Stimulated activated CD4-positive, alpha-beta T cell treated with anti-CD3 and anti-CD28 coated beads, Interleukin-2, amount 100 ng/mL, for 4 hours (primary cell): ENCODE measurements around the gene ABCA5.
"Not testable (repeated sequence)": the region's sequence is repeated elsewhere in the genome, so short reads cannot be mapped to it uniquely, and the experiment has no call there.

Experiments
- DNase-seq: peaks from one replicate; pipeline ENCODE4 v3.0.0-alpha.2; 2020; ENCODE audit warnings: low read depth

Gene ABCA5

GRCh38 chr17:69331756-69332155 lies 4.8 kb upstream of the ABCA5 start:
- no peak for DNase-seq

GRCh38 chr17:69326377-69327059 lies 415 bp downstream of the ABCA5 start:
- DNase-seq, result no peak

- no peak for DNase-seq
Measured at GRCh38 chr17:69325518-69326376, 1.2 kb downstream of the ABCA5 start.

DNA sequence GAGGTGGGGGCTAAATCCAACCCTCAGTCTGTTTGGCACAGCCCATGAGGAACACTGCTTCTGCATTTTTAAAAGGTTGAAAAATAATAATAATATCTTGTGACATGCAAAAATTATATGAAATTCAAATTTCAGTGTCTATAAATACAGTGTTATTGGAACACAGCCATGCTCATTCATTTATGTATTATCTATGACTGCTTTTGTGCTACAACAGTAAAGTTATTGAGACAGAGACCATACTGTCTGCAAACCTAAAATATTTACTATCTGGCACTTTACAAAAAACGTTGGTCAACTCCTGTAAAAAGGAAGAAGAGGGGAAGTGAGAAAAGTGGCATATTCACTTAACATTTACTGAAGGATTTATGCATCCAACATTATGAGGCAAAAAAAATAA lies 3.1 kb downstream of the ABCA5 start:
- DNase-seq, result no peak

DNA sequence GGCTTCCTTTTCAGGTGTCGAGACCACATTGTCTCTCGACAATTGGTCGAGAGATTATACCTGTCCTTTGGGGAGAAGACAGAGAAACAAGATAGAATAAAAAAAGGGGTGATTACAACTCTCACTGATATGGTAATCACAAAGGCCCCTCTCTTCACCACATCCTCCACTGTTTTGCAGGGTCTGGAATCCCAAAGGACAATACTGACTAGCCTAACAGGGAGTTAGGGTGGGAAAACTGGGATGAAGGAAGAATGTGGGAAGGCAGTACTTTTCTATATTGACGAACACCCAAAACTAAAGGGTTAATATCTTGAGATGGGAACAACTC lies 6.1 kb downstream of the ABCA5 start:
- DNase-seq, result no peak

DNA sequence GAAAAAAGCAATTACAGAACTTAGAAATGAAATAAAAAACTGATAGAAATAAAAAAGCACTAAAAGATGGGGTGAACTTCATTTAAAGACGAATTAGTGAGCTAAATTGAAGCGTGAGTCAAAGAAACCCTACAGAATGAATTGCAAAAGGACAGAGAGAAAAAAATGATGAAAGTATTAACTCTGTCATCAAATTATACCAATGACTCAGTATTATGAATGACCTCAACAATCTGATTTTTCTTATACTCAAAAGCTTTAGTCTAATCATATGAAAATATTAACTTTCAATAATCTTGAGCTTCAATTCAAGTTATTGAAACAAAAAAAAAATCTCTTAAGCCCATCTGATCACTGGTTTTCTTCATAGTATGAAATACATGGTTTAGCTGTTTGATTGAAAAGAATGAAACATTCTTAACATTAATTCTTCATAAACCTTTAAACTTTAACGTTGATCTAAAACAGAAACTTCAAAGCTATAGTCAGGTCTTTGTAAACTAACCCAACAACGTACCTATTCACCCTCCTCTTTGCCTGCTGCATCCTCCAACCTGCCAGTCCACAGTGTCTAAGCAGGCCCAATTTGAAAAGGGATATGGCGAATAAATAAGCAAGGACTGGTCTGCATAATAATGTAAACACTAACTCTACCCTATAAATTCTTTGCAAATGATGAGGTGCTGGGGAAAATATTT lies 6.6 kb downstream of the ABCA5 start:
- no peak for DNase-seq

DNA sequence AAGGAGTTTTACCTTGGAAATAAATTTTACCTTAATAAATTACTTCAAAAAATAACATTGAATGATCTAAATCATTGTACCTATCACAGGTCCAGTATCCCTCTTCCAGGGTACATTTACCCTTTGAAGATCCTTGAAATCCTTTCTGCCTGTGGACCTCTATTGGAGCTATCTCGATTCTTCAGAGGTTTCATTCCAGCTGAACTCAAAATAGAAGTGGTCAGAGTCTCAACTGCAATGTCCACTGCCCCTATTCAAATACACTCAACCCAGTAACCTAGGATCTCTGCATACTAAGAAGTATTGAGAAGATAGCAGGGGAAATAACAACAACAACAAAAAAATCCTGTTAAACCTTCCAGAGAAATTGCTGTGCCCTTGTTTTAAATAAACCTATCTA lies 9.3 kb downstream of the ABCA5 start:
- no peak for DNase-seq

DNA sequence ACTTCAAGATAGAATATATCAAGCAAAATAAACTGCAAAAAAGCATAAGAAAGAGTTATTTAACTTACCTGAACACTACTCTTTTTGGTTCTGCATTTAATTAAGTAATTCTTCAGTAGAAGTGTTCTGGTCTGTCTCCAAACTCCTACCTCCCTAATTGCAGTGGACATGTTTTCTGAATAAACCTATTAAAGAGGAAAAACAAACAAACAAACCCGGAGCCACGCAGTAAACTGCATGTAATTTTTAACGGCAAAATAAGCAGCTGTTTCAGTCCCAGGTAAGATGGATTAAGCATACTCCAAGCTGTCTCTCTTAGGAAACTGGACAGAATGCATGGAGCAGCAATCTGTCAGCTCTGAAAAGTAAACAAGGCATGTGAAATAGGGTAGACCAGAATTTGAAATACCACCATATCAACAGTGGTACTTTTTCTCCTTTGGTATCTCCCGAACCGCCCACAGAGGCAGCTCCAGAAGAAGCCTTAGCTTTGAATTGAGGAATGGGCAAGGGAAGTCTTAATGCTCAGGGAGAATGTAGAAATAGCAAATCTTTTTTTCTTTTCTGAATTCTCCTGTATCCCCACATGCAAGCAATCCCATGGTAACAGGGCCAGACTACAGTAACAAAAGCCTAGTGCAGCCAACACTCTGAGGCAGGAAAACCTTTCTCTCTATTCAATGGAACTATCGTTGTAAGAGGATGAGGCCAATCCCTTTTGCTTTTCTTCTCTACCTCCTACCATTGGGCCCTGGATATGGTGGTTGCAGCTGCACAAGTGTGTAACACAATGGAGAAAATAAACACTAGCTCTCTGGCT lies 12.5 kb downstream of the ABCA5 start:
- DNase-seq, result no peak

GRCh38 chr17:69305177-69305576 lies 21.8 kb downstream of the ABCA5 start:
- no peak for DNase-seq

DNA sequence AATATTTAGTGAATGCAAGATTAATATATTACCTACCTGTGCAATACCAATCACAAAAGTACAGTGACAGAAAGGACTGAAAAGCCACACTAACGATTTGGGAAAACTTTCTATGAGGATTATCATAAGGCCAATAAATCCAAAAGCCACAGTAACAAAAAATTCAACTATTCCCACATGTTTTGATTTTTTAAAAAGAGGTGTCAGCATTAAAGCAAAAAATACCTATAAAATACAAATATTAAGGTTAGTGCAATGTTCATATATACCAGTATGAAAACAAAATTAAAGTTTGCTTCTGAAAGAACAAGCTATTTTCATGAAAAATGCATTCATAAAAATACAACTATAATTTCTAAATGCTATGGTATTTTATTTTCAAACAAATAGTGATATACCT lies 24.3 kb downstream of the ABCA5 start:
- DNase-seq, result no peak

DNA sequence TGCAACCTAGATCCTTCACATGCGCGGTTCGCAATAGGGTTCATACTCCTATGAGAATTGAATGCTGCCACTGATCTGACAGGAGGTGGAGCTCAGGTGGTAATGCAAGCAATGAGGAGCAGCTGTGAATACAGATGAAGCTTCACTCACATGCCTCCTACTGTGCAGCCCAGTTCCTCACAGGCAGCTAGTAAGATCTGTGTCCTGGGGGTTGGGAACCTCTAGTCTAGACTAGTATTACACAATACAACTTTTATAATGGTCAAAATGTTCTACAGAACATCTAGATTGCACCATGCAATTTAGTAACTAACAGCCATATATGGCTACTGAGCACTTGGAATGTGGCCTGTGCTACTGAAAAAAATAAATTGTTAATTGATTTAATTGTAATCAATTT lies 26.7 kb downstream of the ABCA5 start:
- DNase-seq, result no peak

DNA sequence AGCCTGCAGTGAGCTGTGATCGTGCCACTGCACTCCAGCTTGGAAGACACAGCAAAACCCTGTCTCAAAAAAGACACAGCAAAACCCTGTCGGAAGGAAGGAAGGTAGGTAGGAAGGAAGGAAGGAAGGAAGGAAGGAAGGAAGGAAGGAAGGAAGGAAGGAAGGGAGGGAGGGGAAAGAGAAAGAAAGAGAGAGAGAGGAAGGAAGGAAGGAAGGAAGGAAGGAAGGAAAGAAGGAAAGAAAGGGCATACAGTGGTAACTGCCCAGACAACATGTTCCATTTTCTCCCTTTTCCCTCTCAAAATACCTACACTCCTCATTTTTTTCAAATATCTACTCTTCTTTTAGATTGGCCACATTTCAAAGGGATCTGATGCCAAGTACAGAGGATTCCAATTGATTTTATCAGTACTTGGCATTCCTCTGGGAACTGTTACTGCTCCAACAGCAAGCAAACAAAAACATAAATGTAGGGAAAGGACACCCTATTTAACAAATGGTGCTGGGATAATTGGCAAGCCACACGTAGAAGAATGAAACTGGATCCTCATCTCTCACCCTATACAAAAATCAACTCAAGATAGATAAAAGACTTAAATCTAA lies 28.7 kb downstream of the ABCA5 start:
- DNase-seq, result not testable (repeated sequence)

GRCh38 chr17:69287168-69287567 lies 39.8 kb downstream of the ABCA5 start:
- no peak for DNase-seq

DNA sequence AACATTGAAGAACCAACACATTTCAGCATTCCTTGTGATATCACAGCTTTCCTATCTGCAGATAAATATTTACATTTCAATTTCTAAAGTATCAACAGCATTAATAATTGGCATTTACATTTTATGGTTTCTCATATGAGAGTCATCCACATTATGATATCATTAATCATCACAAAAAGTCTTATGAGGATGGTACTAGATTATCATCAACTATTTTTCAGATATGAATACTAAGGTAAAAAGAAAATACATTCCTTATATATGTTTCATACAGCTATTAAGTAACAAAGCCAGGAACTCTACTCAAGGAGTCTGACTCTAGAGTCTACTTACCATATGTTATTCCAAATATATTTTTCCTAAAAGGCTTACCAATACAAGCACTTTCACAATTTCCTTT lies 40.7 kb downstream of the ABCA5 start:
- no peak for DNase-seq

DNA sequence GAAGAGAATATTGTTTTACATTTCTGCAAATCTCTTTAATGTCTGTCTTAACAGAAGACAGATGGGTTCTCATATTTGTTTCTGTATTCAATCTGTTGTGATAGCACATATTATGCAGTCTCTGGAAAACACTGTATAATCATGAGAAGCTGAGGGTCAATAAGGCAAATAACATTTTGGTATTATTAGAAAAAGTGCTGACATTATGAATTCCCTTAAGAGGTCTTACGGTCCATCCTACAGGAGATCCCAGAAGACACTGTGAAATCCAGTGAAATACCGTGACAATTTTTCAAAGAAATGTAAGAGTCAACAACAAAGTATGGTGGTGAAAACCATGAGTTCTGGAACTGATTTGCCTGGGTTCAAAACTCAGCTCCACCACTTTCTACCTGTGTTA lies 42.3 kb downstream of the ABCA5 start:
- DNase-seq, result no peak

GRCh38 chr17:69282002-69282401 lies 44.9 kb downstream of the ABCA5 start:
- no peak for DNase-seq

- DNase-seq, result not testable (repeated sequence)
Measured at GRCh38 chr17:69276279-69276678, 50.7 kb downstream of the ABCA5 start.

GRCh38 chr17:69275751-69276150 lies 51.2 kb downstream of the ABCA5 start:
- DNase-seq, result no peak

- DNase-seq, result no peak
Measured at GRCh38 chr17:69271023-69271422, 55.9 kb downstream of the ABCA5 start.

DNA sequence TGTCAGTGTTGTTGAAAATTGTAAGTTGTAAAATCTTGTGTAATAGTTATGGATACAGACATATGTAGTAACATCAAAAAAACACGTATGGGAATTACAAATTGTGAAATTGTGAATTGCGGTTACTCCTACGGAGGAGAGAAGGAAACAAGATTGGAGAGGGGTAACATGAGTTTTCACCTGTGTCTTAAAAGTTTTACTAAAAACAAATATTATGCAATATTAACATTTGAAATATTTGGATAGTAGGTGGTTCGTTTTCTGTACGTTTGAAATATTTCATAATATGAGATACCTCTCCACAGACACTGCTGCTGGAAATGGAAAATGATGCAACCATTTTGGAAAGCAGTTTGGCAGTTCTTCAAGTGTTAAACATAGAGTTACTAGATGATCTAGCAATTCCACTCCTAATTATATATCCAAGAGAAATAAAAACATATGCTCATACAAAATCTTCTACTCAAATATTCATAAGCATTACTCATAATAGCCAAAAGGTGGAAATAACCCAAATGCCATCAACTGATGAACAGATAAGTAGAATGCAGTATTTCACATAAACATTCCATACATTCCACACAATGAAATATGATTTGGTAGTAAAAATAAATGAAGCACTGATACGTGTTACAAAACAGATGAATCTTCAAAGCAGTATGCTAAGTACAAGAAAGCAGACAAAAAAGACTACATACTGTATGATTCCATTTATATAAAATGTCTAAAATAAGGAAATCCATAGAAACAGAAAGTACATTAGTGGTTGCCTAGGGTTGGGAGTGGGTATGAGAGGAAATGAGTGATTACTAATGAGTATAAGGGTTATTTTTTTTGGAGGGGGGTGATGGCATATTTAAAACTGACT lies 57.6 kb downstream of the ABCA5 start:
- DNase-seq, result no peak

GRCh38 chr17:69268543-69269014 lies 58.4 kb downstream of the ABCA5 start:
- no peak for DNase-seq
